Measurements from ENCODE around the gene CBFA2T3. TPM values are rescaled to one million over a fixed set of nuclear protein-coding genes. Genes with fewer than 3 reads are reported as not detected.

CBFA2T3 gene
- total and polyA plus RNA-seq, 7 experiments from 2014 or later = 0.14 to 25.2 (median 0.38) TPM; not detected in 1

DNA sequence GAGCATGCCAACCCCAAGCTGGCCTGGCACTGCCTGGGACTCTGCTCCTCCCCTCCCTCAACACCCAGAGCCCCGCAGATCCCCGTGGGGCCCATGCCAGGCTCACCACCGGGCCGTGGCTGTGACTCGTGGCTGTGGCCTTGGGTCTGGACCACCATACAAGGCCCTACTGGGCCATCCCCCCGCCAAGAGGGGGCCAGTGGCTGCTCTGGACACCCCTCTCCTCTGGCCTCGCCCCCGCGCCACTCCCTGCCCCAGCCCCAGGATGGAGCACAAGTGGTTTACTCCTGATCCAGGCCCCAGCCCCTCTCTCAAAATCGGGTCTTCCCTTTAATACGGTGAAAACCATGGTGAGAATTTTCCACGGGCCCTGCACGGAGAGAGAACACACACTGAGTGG is 113.6 kb downstream of the CBFA2T3 start:
- Mint-ChIP-seq H3K36me3 (peaks cover 0 to 28% (median 0%) of the 10 kb centered on the region in 5 donors), H3K9me3 (no peaks in the 10 kb centered on the region), H3K27me3 (no peaks in the 10 kb centered on the region), H3K27ac (no peak overlapping the region), H3K4me1 (peaks cover 3 to 13% (median 7%) of the 10 kb centered on the region in 7 donors), H3K4me3 (no peak overlapping the region)
- POLR2A ChIA-PET = interaction anchor here (0.6 kb wide), 1 partner anchor 51 kb away, joined by 3 read pairs; no protein-coding TSS in a partner anchor
- DNase-seq (no peak), ATAC-seq (no peak)
- intact Hi-C loops (cut with micrococcal nuclease) = no loop called here
- no peak overlapping the region for H3K4me3 ChIP-seq (ENCODE audit: low read length)
- CTCF ChIA-PET = no interaction called here
- H3K27me3 ChIP-seq (ENCODE audit: control insufficient read depth in 2 of 2, insufficient read depth in 2 of 2, low read length in 2 of 2) = no peaks in the 10 kb centered on the region
- H3K4me1 ChIP-seq (ENCODE audit: control insufficient read depth in 2 of 2, insufficient read depth in 2 of 2, low read length in 2 of 2) = peaks cover 3% of the 10 kb centered on the region in 2 donors
- no peaks in the 10 kb centered on the region for H3K9me3 ChIP-seq (ENCODE audit: control insufficient read depth in 2 of 3, low read length in 3 of 3)
- H3K27ac ChIP-seq (ENCODE audit: low read depth, low read length) = no peak overlapping the region
- peaks cover 4 to 42% (median 7%) of the 10 kb centered on the region in 3 experiments for H3K36me3 ChIP-seq (ENCODE audit: control insufficient read depth in 2 of 3, insufficient read depth in 3 of 3, low read length in 3 of 3)

- no peak for DNase-seq
- ChIA-PET POLR2A (interaction anchor here (0.6 kb wide), 1 partner anchor 51 kb away, joined by 3 read pairs; no protein-coding TSS in a partner anchor), CTCF (no interaction called here)
- Histone ChIP-seq H3K4me3 (ENCODE audit: low read length) (no peak overlapping the region), H3K4me1 (ENCODE audit: control insufficient read depth in 2 of 2, insufficient read depth in 2 of 2, low read length in 2 of 2) (peaks cover 7 to 8% of the 10 kb centered on the region in 2 donors), H3K27ac (ENCODE audit: low read depth, low read length) (no peak overlapping the region), H3K36me3 (ENCODE audit: control insufficient read depth in 2 of 3, insufficient read depth in 3 of 3, low read length in 3 of 3) (peaks cover 4 to 42% (median 7%) of the 10 kb centered on the region in 3 experiments), H3K9me3 (ENCODE audit: control insufficient read depth in 2 of 3, low read length in 3 of 3) (no peaks in the 10 kb centered on the region), H3K27me3 (ENCODE audit: control insufficient read depth in 2 of 2, insufficient read depth in 2 of 2, low read length in 2 of 2) (no peaks in the 10 kb centered on the region)
- H3K4me3 Mint-ChIP-seq = no peak overlapping the region
- H3K9me3 Mint-ChIP-seq = no peaks in the 10 kb centered on the region
- no peak for ATAC-seq
- peaks cover 6 to 18% (median 12%) of the 10 kb centered on the region in 7 donors for H3K4me1 Mint-ChIP-seq
- peak overlapping the region in 1 of 9 donors; percentile 5 for H3K27ac Mint-ChIP-seq
- H3K27me3 Mint-ChIP-seq = no peaks in the 10 kb centered on the region
- H3K36me3 Mint-ChIP-seq = peaks cover 0 to 29% (median 0%) of the 10 kb centered on the region in 5 donors
- intact Hi-C loops (cut with micrococcal nuclease) = no loop called here
Observed at GRCh38 chr16:88862968-88863367, 114.0 kb downstream of the CBFA2T3 start.

DNA sequence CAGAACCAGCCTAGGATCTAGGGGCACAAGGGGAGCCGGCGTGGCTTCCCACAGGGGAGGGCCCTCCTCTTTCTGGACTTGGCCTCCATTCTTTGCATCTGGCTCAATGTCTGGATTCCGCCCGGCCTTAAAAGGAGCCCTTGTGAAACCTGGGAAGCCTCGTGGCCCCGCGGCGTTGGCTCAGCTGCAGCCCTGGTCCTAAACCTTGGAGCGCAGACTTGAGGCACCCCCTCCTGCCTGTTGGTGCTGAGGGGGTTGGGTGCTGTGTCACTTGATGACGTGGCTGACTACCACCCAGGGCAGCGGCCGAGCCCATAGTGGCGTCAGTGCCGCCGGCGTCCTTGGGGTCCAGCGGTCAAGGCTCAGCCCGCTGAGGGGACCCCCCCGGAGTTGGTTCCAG is 115.6 kb downstream of the CBFA2T3 start:
- POLR2A ChIA-PET = interaction anchor here (1.6 kb wide), 1 partner anchor 115 kb away, joined by 4 read pairs; no protein-coding TSS in a partner anchor
- peaks cover 4 to 49% (median 7%) of the 10 kb centered on the region in 3 experiments for H3K36me3 ChIP-seq (ENCODE audit: control insufficient read depth in 2 of 3, insufficient read depth in 3 of 3, low read length in 3 of 3)
- DNase-seq (no peak), ATAC-seq (no peak)
- Mint-ChIP-seq H3K4me3 (peak overlapping the region in 1 of 10 donors; percentile 34), H3K27ac (no peak overlapping the region), H3K4me1 (peaks cover 10 to 23% (median 18%) of the 10 kb centered on the region in 7 donors), H3K27me3 (no peaks in the 10 kb centered on the region), H3K36me3 (peaks cover 0 to 29% (median 3%) of the 10 kb centered on the region in 5 donors), H3K9me3 (peaks cover 0 to 1% (median 0%) of the 10 kb centered on the region in 11 donors)
- peaks cover 10 to 11% of the 10 kb centered on the region in 2 donors for H3K4me1 ChIP-seq (ENCODE audit: control insufficient read depth in 2 of 2, insufficient read depth in 2 of 2, low read length in 2 of 2)
- intact Hi-C loops (cut with micrococcal nuclease) = no loop called here
- CTCF ChIA-PET = no interaction called here
- no peak overlapping the region for H3K27ac ChIP-seq (ENCODE audit: low read depth, low read length)
- no peaks in the 10 kb centered on the region for H3K27me3 ChIP-seq (ENCODE audit: control insufficient read depth in 2 of 2, insufficient read depth in 2 of 2, low read length in 2 of 2)
- H3K9me3 ChIP-seq (ENCODE audit: control insufficient read depth in 2 of 3, low read length in 3 of 3) = no peaks in the 10 kb centered on the region
- no peak overlapping the region for H3K4me3 ChIP-seq (ENCODE audit: low read length)

DNA sequence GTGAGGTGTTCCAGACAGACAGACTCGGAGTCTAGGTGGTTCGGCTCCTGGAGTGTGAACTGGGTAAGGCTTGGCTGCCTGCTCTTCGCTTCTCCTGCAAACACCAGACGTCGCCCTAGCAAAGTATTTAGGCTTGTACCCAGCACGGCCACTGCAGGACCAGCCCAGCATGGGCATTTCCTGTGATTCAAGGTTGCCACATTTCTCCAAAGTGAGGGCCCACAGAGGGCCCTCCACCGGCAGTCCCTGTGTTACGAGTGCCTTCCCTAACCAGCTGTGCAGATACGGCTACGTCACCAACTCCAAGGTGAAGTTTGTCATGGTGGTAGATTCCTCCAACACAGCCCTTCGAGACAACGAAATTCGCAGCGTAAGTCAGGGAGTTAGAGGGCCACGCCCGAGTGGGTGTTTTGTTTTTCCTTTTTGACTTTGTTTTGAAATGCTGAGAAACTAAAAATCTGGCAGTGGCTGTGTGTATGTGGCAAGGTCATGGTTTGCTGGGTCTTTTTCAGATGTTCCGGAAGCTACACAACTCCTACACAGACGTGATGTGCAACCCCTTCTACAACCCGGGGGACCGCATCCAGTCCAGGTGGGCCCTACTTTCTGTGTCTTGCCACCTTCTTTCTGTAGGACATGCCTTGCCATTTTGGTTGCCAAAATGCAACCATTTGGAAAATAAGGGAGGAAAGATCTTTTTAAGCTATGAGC is 117.5 kb downstream of the CBFA2T3 start:
- Mint-ChIP-seq H3K4me3 (peak overlapping the region in 2 of 10 donors; percentile 47 to 99), H3K27me3 (no peaks in the 10 kb centered on the region), H3K4me1 (peaks cover 23 to 39% (median 32%) of the 10 kb centered on the region in 7 donors), H3K36me3 (peaks cover 0 to 29% (median 3%) of the 10 kb centered on the region in 5 donors), H3K9me3 (peaks cover 0 to 3% (median 0%) of the 10 kb centered on the region in 11 donors), H3K27ac (peak overlapping the region in 1 of 9 donors; percentile 65)
- peaks cover 18 to 25% of the 10 kb centered on the region in 2 donors for H3K4me1 ChIP-seq (ENCODE audit: control insufficient read depth in 2 of 2, insufficient read depth in 2 of 2, low read length in 2 of 2)
- H3K9me3 ChIP-seq (ENCODE audit: control insufficient read depth in 2 of 3, low read length in 3 of 3) = no peaks in the 10 kb centered on the region
- H3K27me3 ChIP-seq (ENCODE audit: control insufficient read depth in 2 of 2, insufficient read depth in 2 of 2, low read length in 2 of 2) = no peaks in the 10 kb centered on the region
- no peak overlapping the region for H3K27ac ChIP-seq (ENCODE audit: low read depth, low read length)
- peaks cover 4 to 49% (median 7%) of the 10 kb centered on the region in 3 experiments for H3K36me3 ChIP-seq (ENCODE audit: control insufficient read depth in 2 of 3, insufficient read depth in 3 of 3, low read length in 3 of 3)
- intact Hi-C loops (cut with micrococcal nuclease) = loop anchor here (5.0 to 10.0 kb wide), 5 partner anchors 83 to 648 kb away; partner anchors contain the start of genes SPG7 (in 1 of the 2) and ZC3H18 (in 1 of the 2)
- ChIA-PET POLR2A (interaction anchor here (1.6 to 3.6 kb wide), 2 partner anchors 49 to 113 kb away, joined by 4 to 42 read pairs; partner anchors contain the start of gene APRT), CTCF (interaction anchor here (3.5 kb wide), 1 partner anchor 78 kb away, joined by 15 read pairs; no protein-coding TSS in a partner anchor)
- ATAC-seq (no peak), DNase-seq (no peak)
- H3K4me3 ChIP-seq (ENCODE audit: low read length) = no peak overlapping the region

DNA sequence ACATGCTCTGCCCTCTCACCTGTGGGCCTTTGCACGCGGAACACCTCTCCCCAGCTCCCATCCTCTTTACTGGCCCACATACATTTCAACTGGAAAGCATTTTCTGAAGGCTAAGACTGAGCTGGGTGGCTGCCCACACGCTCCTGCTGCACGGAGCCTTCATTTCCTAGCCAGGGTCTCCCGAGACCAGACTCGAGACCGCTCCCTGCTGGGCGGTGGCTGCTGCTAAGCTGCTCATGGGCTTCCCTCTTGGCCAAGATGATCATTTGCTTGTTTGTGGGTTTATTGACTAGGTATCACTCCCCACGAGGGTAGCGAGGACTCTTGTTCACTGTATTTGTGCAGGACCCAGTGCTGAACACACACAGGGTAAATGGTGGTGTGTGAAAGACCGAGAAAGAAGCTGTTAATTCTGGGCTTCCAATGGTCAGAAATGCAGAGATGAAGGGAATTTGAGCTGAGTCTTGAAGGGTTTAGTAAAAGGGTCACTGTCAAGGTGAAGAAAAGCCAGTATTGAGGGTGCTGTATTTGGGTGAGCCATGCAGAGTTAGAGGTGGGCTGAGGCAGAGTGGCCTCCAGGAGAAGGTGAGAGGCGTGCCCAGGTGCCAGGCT is 119.2 kb downstream of the CBFA2T3 start:
- H3K27ac ChIP-seq (ENCODE audit: low read depth, low read length) = peak overlapping the region; percentile 71
- peaks cover 0 to 3% (median 0%) of the 10 kb centered on the region in 11 donors for H3K9me3 Mint-ChIP-seq
- POLR2A ChIA-PET = interaction anchor here (0.6 to 3.6 kb wide), 26 partner anchors 9 to 1016 kb away, joined by 3 to 42 read pairs (median 4); partner anchors contain the start of genes APRT, CTU2, PABPN1L and RNF166

More for the DNA sequence above, 119.2 kb downstream of the CBFA2T3 start:
- Histone ChIP-seq H3K9me3 (ENCODE audit: control insufficient read depth in 2 of 3, low read length in 3 of 3) (no peaks in the 10 kb centered on the region), H3K27me3 (ENCODE audit: control insufficient read depth in 2 of 2, insufficient read depth in 2 of 2, low read length in 2 of 2) (no peaks in the 10 kb centered on the region), H3K4me3 (ENCODE audit: low read length) (peak overlapping the region; percentile 98), H3K4me1 (ENCODE audit: control insufficient read depth in 2 of 2, insufficient read depth in 2 of 2, low read length in 2 of 2) (peaks cover 20 to 25% of the 10 kb centered on the region in 2 donors), H3K36me3 (ENCODE audit: control insufficient read depth in 2 of 3, insufficient read depth in 3 of 3, low read length in 3 of 3) (peaks cover 4 to 47% (median 7%) of the 10 kb centered on the region in 3 experiments)
- DNase-seq (peak; percentile 54 to 72 (median 69)), ATAC-seq (peak; percentile 51)
- Mint-ChIP-seq H3K36me3 (peaks cover 0 to 29% (median 3%) of the 10 kb centered on the region in 5 donors), H3K4me3 (peak overlapping the region; percentile 94 to 100 (median 98)), H3K27me3 (no peaks in the 10 kb centered on the region), H3K4me1 (peaks cover 24 to 42% (median 34%) of the 10 kb centered on the region in 7 donors), H3K27ac (peak overlapping the region; percentile 88 to 100 (median 94))
- CTCF ChIA-PET = interaction anchor here (0.6 to 3.5 kb wide), 13 partner anchors 9 to 431 kb away, joined by 3 to 15 read pairs (median 5); partner anchors contain the start of gene APRT
- intact Hi-C loops (cut with micrococcal nuclease) = loop anchor here (1.0 to 10.0 kb wide), 24 partner anchors 42 to 649 kb away; partner anchors contain the start of genes CDH15 (in 2 of the 2), PIEZO1 (in 2 of the 2), ZC3H18 (in 2 of the 2) and CDT1 (in 1 of the 2)
